NCI-H748 treated with DMSO at 0.1 percent for 48 hours (cell line): ENCODE measurements around the gene CELA2A.
"Not testable (repeated sequence)": the region's sequence is repeated elsewhere in the genome, so short reads cannot be mapped to it uniquely, and the experiment has no call there.

Experiments used
- DNase-seq: peaks from one replicate; lab custom pipeline; 2025; lab: John Stamatoyannopoulos, UW

Gene CELA2A

GRCh38 chr1:15469821-15470448 is 13.4 kb downstream of the CELA2A start:
- not testable (repeated sequence) for DNase-seq

DNA sequence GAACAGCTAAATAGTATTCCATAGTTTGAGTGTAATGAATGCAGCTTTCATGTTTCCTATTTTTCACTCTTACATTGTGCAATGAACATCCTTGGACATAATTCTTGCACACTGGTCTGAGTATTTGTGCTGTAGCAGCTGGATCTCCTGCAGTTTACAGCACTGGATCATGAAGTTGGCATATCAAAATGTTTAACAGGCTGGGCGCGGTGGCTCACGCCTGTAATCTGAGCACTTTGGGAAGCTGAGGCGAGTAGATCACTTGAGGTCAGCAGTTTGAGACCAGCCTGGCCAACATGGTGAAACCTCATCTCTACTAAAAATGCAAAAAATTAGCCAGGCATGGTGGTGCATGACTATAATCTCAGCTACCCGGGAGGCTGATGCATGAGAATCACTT is 14.5 kb downstream of the CELA2A start:
- DNase-seq: not testable (repeated sequence)

- not testable (repeated sequence) for DNase-seq
These were observed 15.2 kb downstream of the CELA2A start for GRCh38 chr1:15471723-15472122.

DNA sequence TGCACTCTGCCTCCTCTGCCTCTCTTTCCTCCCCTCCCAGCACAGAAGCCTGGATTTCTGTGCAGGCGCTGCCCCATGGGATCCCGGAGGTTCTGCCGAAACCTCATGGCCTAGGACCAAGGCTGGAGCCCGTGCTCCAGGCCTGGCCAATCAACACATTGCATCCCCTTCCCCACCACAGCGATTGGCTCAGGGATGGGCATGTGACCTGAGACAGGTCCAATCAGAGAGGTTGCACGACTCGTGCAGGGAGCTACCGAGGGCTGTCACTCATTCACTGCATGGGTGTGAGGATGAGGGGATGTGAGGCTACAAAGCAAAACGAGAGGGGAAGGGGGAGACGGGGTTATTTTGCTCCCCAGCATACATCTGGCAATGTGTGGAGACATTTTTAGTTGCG is 16.1 kb downstream of the CELA2A start:
- DNase-seq: no peak

GRCh38 chr1:15475752-15476314 is 19.3 kb downstream of the CELA2A start, which contains the start of gene CELA2B:
Gene CELA2B, plus strand, starts transcription at chr1:15476104. Its CDS starts 22 bp downstream, at chr1:15476126.
- DNase-seq: no peak

GRCh38 chr1:15476927-15477326 is 20.4 kb downstream of the CELA2A start:
- no peak for DNase-seq

GRCh38 chr1:15477646-15478212 is 21.2 kb downstream of the CELA2A start:
- no peak for DNase-seq

- no peak for DNase-seq
These were observed 23.3 kb downstream of the CELA2A start for GRCh38 chr1:15479654-15480347.

DNA sequence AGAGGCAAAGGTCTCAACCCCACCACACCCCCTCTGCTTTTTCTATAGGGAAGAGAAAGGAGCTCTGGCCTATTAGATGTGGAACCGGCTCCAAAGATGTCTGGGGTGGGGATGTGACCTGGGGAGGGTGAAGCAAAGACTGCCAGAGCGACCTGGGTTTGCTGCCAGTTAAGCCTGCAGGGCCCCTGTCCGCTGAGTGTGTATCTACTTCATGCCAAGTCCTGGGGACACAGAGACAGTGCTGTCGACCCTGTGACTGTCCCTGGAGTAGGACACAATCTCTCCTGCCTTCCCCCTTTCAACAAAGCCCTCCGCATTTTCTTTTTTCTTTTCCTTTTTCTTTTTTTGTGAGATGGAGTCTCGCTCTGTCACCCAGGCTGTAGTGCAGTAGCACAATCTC is 25.9 kb downstream of the CELA2A start:
- not testable (repeated sequence) for DNase-seq

DNA sequence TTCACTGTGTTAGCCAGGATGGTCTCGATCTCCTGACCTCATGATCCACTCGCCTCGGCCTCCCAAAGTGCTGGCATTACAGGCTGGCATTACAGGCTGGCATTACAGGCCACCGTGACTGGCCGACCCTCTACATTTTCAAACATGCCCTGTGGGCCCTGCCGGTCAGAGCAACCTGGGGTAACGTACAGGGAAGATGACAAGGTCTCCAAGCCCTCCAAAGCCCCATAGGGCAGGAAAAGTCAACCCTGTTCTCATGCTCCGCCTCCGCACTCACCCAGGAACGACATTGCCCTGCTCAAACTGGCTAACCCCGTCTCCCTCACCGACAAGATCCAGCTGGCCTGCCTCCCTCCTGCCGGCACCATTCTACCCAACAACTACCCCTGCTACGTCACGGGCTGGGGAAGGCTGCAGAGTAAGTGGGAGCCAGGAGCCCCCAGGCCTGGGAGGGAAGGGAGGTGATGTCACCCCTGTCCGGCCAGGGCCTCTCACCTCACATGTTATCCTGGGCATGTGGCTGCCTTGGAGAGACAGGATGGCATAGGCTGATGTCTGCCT is 26.5 kb downstream of the CELA2A start:
- DNase-seq: not testable (repeated sequence)

- DNase-seq: no peak
These were observed 27.4 kb downstream of the CELA2A start for GRCh38 chr1:15483971-15484370.

GRCh38 chr1:15484443-15484842 is 27.9 kb downstream of the CELA2A start:
- DNase-seq: not testable (repeated sequence)

DNA sequence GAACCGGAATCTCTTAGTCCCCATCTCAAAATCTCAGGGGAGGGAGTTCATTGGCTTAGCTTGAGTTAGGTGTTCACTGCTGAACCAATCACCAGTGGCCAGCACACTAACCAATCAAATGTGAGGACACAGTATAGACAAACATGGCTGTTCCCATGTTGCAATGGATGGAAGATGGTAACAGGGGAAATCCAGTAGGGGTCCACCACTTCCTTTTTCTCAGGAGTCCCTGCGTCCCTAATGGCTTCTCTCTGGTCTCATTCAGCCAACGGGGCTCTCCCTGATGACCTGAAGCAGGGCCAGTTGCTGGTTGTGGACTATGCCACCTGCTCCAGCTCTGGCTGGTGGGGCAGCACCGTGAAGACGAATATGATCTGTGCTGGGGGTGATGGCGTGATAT is 29.1 kb downstream of the CELA2A start:
- no peak for DNase-seq

DNA sequence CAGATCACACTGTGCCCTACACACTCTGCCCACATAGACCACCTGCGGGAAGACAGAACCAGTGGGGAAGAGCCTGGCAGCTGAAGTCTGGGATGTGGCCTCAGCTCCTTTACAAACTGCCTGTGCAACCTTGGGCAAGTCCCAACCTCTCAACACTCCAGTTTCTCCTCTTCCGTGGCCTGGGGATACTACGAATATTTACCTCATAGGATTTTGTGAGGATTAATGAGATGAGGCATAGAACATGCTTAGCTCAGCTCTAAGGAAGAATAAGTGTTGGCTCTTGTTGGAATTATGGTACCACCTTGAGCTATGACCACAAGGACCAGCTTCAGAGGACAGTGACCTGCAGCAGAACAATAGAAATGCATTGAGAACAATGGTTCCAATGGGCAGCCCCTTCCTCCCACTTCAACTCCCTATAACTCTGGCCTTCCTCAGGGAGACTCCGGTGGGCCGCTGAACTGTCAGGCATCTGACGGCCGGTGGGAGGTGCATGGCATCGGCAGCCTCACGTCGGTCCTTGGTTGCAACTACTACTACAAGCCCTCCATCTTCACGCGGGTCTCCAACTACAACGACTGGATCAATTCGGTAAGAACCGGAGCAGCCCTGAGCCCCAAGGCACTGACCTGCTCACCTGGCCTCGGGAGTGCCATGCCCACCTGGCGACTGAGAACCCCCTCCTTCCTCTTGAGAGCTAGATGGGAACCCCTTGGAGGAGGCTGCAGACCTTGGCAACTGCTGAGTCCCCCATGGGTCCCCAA is 30.5 kb downstream of the CELA2A start:
- not testable (repeated sequence) for DNase-seq

- DNase-seq: no peak
These were observed 31.8 kb downstream of the CELA2A start for GRCh38 chr1:15488371-15488770.

DNA sequence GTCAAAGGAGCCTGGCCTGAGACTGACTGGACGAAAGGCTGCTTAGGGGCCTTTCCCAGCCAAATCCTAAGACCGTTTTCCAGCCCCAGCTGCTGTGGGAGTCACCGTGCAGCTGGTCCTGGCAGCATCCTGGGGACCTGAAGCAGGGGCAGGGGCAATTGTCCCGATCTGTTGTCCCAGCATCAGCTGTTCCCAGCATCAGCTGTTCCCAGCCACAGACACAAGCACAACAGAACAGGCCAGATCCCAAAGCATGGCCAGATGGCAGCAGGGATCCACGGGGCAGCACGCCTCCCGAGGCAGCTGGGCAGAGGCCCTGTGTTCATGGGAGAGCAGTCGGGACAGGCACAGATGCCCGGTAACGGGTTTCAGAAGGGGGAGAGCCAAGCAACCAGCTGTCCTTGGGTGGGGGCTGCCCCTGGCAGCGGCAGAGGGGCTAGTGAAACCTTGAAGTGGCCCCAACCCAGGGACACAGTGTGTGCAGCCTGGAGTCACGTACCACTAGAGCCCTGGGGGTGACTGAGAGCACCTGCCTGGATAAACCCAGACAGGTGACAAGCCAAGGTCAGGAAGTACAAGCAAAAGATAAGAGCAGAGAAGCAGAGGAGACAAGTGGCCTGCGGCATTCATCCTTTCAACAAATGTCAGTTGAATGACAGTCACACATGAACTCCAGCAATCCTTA is 32.7 kb downstream of the CELA2A start:
- no peak for DNase-seq

GRCh38 chr1:15491010-15491409 is 34.5 kb downstream of the CELA2A start:
- not testable (repeated sequence) for DNase-seq

DNA sequence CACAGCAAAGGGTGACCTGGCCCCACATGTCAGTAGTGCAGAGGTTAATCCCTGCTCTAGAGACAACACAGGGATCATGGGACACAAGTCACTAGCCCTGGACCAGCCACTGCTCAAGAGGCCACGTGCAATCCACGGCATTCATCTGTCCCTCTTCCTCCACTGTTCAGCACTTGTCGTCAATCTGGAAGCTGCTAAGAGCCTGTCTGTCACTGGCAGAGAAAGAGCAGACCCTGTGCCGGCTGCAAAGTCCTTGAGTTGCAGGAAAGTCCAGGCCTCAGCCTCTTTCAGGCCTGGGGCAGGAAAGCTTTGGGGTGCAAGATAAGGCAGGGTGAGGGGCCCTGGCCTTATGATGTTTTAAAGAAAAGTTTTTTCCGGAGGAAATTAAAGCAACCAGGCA is 36.1 kb downstream of the CELA2A start:
- no peak for DNase-seq

DNA sequence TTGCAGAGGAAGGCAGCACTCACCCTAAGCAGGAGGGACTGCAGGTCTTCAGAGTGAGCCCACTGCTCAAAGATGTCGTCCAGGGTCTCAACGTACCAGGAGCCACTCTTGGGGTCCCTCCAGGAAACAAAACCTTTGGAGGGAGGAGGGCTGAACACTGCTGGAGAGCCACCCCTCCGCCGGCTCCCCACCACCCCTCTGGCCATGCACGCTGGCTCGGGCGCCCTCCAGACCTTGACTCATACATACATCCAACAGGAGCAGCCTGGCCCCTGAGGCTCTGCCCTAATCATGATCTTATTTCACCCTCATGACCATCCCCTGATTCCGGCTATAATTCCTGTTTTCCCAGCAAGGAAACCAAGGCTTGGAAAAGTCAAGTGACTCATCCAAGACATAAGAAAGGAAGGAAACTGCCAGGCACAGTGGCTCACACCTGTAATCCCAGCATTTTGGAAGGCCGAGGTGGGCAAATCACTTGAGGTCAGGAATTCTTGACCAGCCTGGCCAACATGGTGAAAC is 37.4 kb downstream of the CELA2A start:
- DNase-seq: no peak

DNA sequence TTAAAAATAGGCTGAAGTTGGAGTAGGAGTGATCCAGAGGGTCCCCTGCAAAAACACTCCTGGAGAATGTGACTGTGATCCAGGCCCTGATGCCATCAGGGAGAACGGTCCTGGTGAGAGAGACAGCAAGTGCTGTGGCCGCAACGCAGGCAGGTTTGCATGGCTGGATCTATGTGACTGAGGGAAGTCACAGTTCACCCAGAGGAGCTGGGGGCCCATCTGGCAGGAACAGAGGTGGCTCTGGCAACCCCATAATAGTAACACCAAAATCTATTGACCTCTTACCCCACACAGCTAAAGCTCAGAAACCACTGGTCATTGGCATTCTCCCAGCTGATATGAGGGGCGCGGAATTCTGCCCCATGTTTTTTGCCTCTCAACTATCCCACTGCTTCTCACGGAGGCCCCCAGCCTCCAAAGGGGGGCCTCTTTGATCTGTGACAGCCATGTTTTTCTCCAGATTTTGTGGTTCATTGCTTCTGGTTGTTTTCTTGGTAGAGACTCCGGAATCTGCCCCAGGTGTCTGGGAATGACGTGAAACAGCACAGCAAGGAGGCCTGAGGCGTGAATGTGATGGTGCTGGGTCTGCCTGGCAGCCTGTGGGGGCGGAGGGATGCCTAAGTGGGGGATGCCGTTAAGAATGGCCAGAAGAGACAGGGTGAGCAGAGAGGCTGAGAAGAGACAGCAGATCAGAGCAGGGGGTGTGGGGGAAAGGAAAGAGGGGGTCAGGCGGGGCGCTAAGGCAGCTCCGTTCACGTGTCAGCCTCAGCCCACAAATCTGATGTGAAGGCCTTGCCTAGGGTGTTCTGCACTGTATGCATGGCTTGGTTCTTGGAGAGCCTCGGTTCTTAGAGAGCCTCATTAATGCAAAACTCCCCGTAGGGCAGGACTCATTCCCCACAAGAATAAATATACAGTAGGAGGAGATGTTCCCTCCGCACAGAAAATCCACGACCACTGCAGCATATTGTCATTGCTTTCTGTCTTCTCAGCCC is 43.9 kb downstream of the CELA2A start:
- DNase-seq: no peak
